ENCODE measurements around the gene UAP1L1.

UAP1L1 gene

DNA sequence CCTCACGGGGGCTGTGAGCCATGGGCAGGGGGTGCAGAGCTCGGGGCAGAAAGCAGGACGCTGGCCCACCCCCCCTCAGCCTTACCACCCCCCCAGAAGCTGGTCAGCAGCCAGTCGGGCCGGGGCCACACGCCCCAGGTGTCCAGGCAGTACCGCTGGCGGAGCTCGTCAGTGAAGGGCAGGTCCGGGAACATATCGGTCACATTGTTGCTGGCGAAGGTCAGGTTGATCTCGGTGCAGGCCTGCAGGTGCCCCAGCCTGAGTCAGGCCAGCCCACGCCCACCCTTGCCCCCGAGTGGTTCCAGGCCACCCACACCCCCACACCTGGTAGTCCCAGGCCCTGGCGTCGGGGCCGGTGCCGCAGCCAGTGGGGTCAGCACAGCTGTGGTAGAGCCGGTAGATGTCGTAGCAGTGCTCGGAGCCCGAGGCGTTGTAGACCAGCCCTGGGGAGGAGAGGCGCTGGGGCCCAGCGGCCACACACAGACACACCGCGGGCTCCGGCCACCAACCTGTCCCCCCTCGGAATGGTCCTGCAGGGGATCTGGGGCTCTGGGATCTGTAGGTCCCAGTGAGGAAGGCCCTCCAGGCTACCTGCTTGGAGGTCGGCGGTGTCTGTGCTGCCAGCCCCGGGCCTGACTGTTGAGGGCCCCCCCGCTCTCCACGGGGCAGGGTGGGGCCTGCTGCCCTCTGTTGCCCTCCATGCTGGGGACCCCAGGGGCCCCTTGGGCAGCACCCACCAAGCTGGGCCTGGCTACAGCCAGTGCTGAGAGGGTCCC lies 34.7 kb downstream of the UAP1L1 start:
- Histone ChIP-seq H3K36me3 (ENCODE audit: insufficient read depth) (no peaks in the 10 kb centered on the region), H3K79me2 (ENCODE audit: insufficient read depth, low read depth) (no peaks in the 10 kb centered on the region), H3K27me3 (ENCODE audit: insufficient read depth, low read depth) (peaks cover 19% of the 10 kb centered on the region; the same call in 1 of the 2 replicates), H3K4me3 (IDR thresholded peaks at IDR 0.05; ENCODE audit: insufficient read depth, low read depth, low read length) (no peak overlapping the region), H3K27ac (no peak overlapping the region), H2AFZ (ENCODE audit: low read depth) (no peak overlapping the region), H3K9ac (no peak overlapping the region), H3K4me2 (no peak overlapping the region), H4K20me1 (ENCODE audit: insufficient read depth) (no peaks in the 10 kb centered on the region), H3K4me1 (ENCODE audit: low read depth, poor library complexity, severe bottlenecking) (no peaks in the 10 kb centered on the region)
- TF ChIP-seq, protein P1, sequence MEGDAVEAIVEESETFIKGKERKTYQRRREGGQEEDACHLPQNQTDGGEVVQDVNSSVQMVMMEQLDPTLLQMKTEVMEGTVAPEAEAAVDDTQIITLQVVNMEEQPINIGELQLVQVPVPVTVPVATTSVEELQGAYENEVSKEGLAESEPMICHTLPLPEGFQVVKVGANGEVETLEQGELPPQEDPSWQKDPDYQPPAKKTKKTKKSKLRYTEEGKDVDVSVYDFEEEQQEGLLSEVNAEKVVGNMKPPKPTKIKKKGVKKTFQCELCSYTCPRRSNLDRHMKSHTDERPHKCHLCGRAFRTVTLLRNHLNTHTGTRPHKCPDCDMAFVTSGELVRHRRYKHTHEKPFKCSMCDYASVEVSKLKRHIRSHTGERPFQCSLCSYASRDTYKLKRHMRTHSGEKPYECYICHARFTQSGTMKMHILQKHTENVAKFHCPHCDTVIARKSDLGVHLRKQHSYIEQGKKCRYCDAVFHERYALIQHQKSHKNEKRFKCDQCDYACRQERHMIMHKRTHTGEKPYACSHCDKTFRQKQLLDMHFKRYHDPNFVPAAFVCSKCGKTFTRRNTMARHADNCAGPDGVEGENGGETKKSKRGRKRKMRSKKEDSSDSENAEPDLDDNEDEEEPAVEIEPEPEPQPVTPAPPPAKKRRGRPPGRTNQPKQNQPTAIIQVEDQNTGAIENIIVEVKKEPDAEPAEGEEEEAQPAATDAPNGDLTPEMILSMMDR (conservative IDR thresholded peaks at IDR 0.05; ENCODE audit: low read depth, low read length) = no peak

DNA sequence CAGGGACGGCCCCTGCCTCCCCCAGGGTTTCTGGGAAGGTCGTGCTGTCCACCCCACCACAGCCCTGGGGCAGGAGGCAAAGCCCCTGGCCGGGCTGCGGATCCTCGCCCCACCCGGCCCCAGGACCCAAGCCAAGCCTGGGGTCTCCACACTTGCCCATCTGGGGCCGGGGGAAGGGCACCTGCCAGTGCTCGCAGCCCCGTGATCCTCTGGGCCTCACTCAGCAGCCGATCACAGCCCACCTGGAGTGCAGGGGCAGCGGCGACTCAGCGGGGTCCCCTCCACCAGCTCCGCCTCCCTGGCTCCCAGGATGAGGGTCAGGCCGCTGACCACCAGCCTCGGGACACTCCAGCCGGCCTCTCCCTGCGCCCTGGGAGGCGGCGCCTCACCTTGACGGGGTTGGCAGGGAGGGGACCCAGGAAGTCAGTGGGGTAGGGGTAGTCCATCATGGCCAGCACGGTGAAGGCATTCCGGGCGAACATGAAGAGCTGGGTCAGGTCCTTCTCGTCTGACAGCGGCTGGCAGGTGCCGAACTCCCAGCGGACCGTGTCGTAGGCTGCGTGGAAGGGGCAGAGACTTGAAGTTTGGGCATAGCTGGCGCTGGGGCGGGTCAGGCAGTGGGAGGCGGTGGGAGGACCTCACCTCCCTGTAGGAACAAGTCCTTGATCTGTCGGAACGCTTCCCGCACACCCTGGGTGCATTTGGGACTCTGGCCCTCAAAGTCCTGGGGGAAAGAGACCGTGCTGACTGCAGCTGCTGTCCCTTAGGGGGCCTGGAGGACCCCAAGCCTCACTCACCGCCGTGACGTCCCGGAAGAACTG lies 35.5 kb downstream of the UAP1L1 start:
- no peak overlapping the region for H3K9ac ChIP-seq
- H3K4me3 ChIP-seq (IDR thresholded peaks at IDR 0.05; ENCODE audit: insufficient read depth, low read depth, low read length) = no peak overlapping the region
- H3K4me2 ChIP-seq = no peak overlapping the region
- H3K36me3 ChIP-seq (ENCODE audit: insufficient read depth) = no peaks in the 10 kb centered on the region
- no peak overlapping the region for H2AFZ ChIP-seq (ENCODE audit: low read depth)
- no peaks in the 10 kb centered on the region for H3K79me2 ChIP-seq (ENCODE audit: insufficient read depth, low read depth)
- TF ChIP-seq, protein P1 (conservative IDR thresholded peaks at IDR 0.05; ENCODE audit: low read depth, low read length) = no peak
- no peaks in the 10 kb centered on the region for H4K20me1 ChIP-seq (ENCODE audit: insufficient read depth)
- H3K4me1 ChIP-seq (ENCODE audit: low read depth, poor library complexity, severe bottlenecking) = no peaks in the 10 kb centered on the region
- H3K27me3 ChIP-seq (ENCODE audit: insufficient read depth, low read depth) = peaks cover 27% of the 10 kb centered on the region; the same call in 1 of the 2 replicates
- H3K27ac ChIP-seq = no peak overlapping the region

DNA sequence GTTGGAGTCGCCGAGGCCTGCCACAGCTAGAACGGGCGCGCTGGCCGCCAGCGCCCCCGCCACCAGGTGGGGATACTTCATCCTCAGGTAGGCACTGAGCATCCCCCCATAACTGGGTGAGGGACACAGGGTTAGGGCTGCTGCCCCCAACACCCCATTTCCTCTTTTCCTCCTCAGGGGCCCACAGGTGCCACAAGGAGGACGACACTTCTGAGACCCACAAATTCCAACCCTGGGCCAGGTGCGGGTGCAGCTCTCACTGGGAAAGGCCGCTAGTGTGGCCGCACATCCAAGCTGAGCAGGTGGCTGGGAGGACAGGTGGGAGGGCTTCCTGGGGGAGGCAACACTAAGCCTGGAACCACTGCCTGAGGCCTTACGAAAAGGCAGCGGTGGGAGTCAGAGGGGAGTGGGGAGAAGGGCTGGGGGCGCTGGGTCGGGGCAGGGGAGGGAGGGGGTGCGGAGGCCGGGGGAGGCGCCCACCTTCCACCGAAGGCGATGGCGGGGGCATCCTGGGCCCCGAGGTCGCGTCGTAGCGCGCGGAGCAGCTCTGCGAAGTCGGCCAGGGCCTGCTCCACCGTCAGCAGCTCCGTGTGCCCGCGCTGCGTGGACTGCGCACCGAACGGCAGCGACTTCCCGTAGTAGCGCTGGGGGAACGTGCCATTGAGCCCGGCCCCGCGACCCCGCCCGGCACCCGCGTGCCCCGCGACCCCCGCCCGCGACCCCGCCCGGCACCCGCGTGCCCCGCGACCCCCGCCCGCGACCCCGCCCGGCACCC lies 36.3 kb downstream of the UAP1L1 start:
- no peak overlapping the region for H3K9ac ChIP-seq
- H3K4me2 ChIP-seq = no peak overlapping the region
- no peak overlapping the region for H3K4me3 ChIP-seq (IDR thresholded peaks at IDR 0.05; ENCODE audit: insufficient read depth, low read depth, low read length)
- H3K79me2 ChIP-seq (ENCODE audit: insufficient read depth, low read depth) = no peaks in the 10 kb centered on the region
- no peaks in the 10 kb centered on the region for H3K4me1 ChIP-seq (ENCODE audit: low read depth, poor library complexity, severe bottlenecking)
- H2AFZ ChIP-seq (ENCODE audit: low read depth) = no peak overlapping the region
- TF ChIP-seq, protein P1 (conservative IDR thresholded peaks at IDR 0.05; ENCODE audit: low read depth, low read length) = no peak
- no peak overlapping the region for H3K27ac ChIP-seq
- H3K27me3 ChIP-seq (ENCODE audit: insufficient read depth, low read depth) = peaks cover 33% of the 10 kb centered on the region; the same call in 1 of the 2 replicates
- no peaks in the 10 kb centered on the region for H3K36me3 ChIP-seq (ENCODE audit: insufficient read depth)
- H4K20me1 ChIP-seq (ENCODE audit: insufficient read depth) = no peaks in the 10 kb centered on the region

DNA sequence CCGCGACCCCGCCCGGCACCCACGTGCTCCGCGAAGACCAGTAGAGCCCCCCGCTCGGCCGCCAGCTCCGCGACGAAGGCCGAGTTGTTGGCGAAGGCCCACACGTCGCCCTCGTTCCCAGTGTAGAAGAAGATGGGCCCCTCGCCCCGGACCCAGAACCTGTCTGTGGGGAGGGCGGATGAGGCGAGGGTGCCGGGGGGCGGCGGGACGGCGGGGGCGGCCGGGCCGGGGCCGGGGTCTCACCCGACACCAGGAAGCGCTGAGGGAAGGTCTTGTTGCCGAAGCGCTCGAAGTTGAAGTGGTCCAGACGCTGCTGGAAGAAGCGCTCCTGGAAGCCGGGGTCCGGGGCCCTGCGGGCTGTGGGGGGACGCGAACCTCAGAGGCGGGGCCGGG lies 36.9 kb downstream of the UAP1L1 start:
- no peak overlapping the region for H3K9ac ChIP-seq
- no peaks in the 10 kb centered on the region for H3K36me3 ChIP-seq (ENCODE audit: insufficient read depth)
- H4K20me1 ChIP-seq (ENCODE audit: insufficient read depth) = no peaks in the 10 kb centered on the region
- H3K27me3 ChIP-seq (ENCODE audit: insufficient read depth, low read depth) = peaks cover 36% of the 10 kb centered on the region; the same call in 1 of the 2 replicates
- TF ChIP-seq, protein P1 (conservative IDR thresholded peaks at IDR 0.05; ENCODE audit: low read depth, low read length) = no peak
- H3K79me2 ChIP-seq (ENCODE audit: insufficient read depth, low read depth) = no peaks in the 10 kb centered on the region
- peak overlapping the region; percentile 47 for H2AFZ ChIP-seq (ENCODE audit: low read depth)
- no peak overlapping the region for H3K4me3 ChIP-seq (IDR thresholded peaks at IDR 0.05; ENCODE audit: insufficient read depth, low read depth, low read length)
- H3K27ac ChIP-seq = no peak overlapping the region
- peaks cover 4% of the 10 kb centered on the region for H3K4me1 ChIP-seq (ENCODE audit: low read depth, poor library complexity, severe bottlenecking)
- H3K4me2 ChIP-seq = no peak overlapping the region; the same call in 1 of the 2 replicates

Measured in KMS-11 (cell line).